Lung (tissue), 12 donors: ENCODE measurements around the gene TCF20. TPM values are rescaled to one million over a fixed set of nuclear protein-coding genes. Genes with fewer than 3 reads are reported as not detected.

Experiments
- ATAC-seq: fragments of 200-7000 bp; cut with Tn5 transposase; one replicate; pipeline ENCODE4 v1.9.1; 2020; ENCODE audit warnings: moderate number of reproducible peaks; ENCODE audit not compliant: insufficient read depth, low FRiP score
- DNase-seq, 3 donors: peaks; one replicate each; pipeline ENCODE4 v3.0.0-alpha.2; 2013 to 2017
- H3K27ac ChIP-seq, 2 donors: one replicate each; pipeline ENCODE4 v1.5.1; 2013; ENCODE audit warnings: mild to moderate bottlenecking in 2 of 2, moderate library complexity in 2 of 2, control low read depth in 1 of 2, inconsistent platforms in 1 of 2, low read depth in 1 of 2, low read length in 1 of 2
- H3K27me3 ChIP-seq, 3 donors: one replicate each; pipeline ENCODE4 v1.5.1; 2013; ENCODE audit warnings: low read length in 2 of 3; ENCODE audit not compliant: control insufficient read depth in 3 of 3, insufficient read depth in 3 of 3
- H3K36me3 ChIP-seq, 4 donors: one replicate each; pipeline ENCODE4 v1.5.1; 2013; ENCODE audit warnings: low read length in 4 of 4, mild to moderate bottlenecking in 1 of 4, moderate library complexity in 1 of 4; ENCODE audit not compliant: control insufficient read depth in 4 of 4, insufficient read depth in 4 of 4
- H3K4me1 ChIP-seq, 5 donors: one replicate each; pipeline ENCODE4 v1.5.1; 2013; ENCODE audit warnings: low read length in 5 of 5, mild to moderate bottlenecking in 2 of 5, moderate library complexity in 1 of 5; ENCODE audit not compliant: control insufficient read depth in 5 of 5, insufficient read depth in 5 of 5
- H3K4me3 ChIP-seq: one replicate; pipeline ENCODE4 v1.5.1; 2013; ENCODE audit warnings: mild to moderate bottlenecking, control low read depth, moderate library complexity
- H3K9ac ChIP-seq, 2 donors: one replicate each; pipeline ENCODE4 v1.5.1; 2013; ENCODE audit warnings: low read length in 2 of 2, control low read depth in 1 of 2; ENCODE audit not compliant: insufficient read depth in 1 of 2
- H3K9me3 ChIP-seq, 4 donors: one replicate each; pipeline ENCODE4 v1.5.1; 2013; ENCODE audit warnings: low read length in 3 of 4, mild to moderate bottlenecking in 1 of 4, moderate library complexity in 1 of 4; ENCODE audit not compliant: control insufficient read depth in 4 of 4, insufficient read depth in 3 of 4
- CTCF ChIP-seq: IDR thresholded peaks from 2 replicates; pipeline ENCODE4 v1.5.1; 2012; ENCODE audit warnings: mild to moderate bottlenecking; ENCODE audit errors: control extremely low read depth, extremely low read depth
- WGBS, 2 donors: extraction: QIAGEN DNeasy Blood & Tissue Kit; methylation state at CpG; one replicate each; pipeline ENCODE4 v1.1.7; 2013; 5-methylcytosine and 5-hydroxymethylcytosine counted together
- polyA plus RNA-seq, 2 donors: library from polyadenylated mRNA; stranded (reverse); fragments of 200-250 nt; gene quantifications; one replicate each; pipeline ENCODE4 v1.2.1, GENCODE V29; 2013
- total RNA-seq, 2 donors: library from RNA; depleted of rRNA in 1 of 2; stranded (reverse); fragments of >200 nt in 1 of 2; gene quantifications; one replicate each; pipeline ENCODE4 v1.2.1, GENCODE V29; 2014 to 2021
- donor health status: control.
- donor health status: control.
- donor health status: Bipolar disorder and iron deficiency.
- donor health status: healthy.
- donor health status: DM: yes; HTN: yes; CAD: no.

TCF20 gene
- total and polyA plus RNA-seq, 4 donors = 9.7 to 41.5 (median 22.7) TPM

- H3K27me3 ChIP-seq = no peaks in the 10 kb centered on the region
- WGBS, 2 donors = 39 to 100% methylated on average over 1 of the region's 1 CpG
- ATAC-seq (no peak), DNase-seq (no peak)
- H3K36me3 ChIP-seq = no peaks in the 10 kb centered on the region
- TF ChIP-seq CTCF = no peak
- no peak overlapping the region for H3K27ac ChIP-seq
- no peak overlapping the region for H3K9ac ChIP-seq
- no peaks in the 10 kb centered on the region for H3K9me3 ChIP-seq
- no peak overlapping the region for H3K4me3 ChIP-seq
- peaks cover 0 to 2% (median 0%) of the 10 kb centered on the region in 5 donors for H3K4me1 ChIP-seq
Observed at GRCh38 chr22:42248995-42249394, 21.5 kb downstream of the TCF20 start.

GRCh38 chr22:42247596-42247995 is 22.9 kb downstream of the TCF20 start:
- H3K4me1 ChIP-seq = peaks cover 0 to 2% (median 0%) of the 10 kb centered on the region in 5 donors
- no peak for ATAC-seq
- no peak for TF ChIP-seq CTCF
- H3K27me3 ChIP-seq = no peaks in the 10 kb centered on the region
- no peak overlapping the region for H3K27ac ChIP-seq
- H3K36me3 ChIP-seq = no peaks in the 10 kb centered on the region
- no peak for DNase-seq
- WGBS, 2 donors = 91 to 93% methylated on average over 3 of the region's 3 CpGs
- H3K9ac ChIP-seq = no peak overlapping the region
- H3K4me3 ChIP-seq = no peak overlapping the region
- no peaks in the 10 kb centered on the region for H3K9me3 ChIP-seq

DNA sequence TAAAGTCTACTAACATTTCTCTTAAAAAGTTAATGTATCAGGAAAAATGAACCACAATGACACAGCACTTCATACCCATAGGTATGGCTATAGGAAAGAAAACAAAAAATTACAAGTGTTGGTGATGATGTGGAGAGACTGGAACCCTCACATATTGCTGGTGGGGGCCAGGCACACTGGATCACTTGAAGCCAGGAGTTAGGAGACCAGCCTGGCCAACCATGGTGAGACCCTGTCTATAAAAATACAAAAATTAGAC is 26.7 kb downstream of the TCF20 start:
- DNase-seq (no peak), ATAC-seq (no peak)
- no peak overlapping the region for H3K9ac ChIP-seq
- H3K27me3 ChIP-seq = no peaks in the 10 kb centered on the region
- H3K36me3 ChIP-seq = no peaks in the 10 kb centered on the region
- no peak overlapping the region for H3K27ac ChIP-seq
- TF ChIP-seq CTCF = no peak
- H3K4me1 ChIP-seq = peaks cover 0 to 3% (median 0%) of the 10 kb centered on the region in 5 donors
- H3K4me3 ChIP-seq = no peak overlapping the region
- H3K9me3 ChIP-seq = no peaks in the 10 kb centered on the region

DNA sequence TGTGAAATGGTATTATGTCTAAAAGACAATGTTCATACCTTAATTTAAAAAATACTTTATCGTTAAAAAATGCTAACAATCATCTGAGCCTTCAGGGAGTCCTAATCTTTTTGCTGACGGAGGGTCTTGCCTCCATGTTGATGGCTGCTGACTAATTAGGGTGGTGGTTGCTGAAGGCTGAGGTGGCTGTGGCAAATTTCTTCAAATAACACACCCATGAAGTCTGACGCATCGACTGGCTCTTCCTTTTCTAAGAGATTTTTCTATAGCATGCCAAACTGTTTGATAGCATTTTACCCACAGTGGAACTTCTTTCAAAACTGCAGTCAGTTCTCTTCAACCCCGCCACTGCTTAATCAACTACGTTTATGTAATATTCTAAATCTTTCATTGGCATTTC is 33.6 kb downstream of the TCF20 start:
- Histone ChIP-seq H3K27me3 (no peaks in the 10 kb centered on the region), H3K27ac (no peak overlapping the region), H3K36me3 (no peaks in the 10 kb centered on the region), H3K9ac (no peak overlapping the region), H3K4me1 (peaks cover 0 to 3% (median 0%) of the 10 kb centered on the region in 5 donors), H3K4me3 (no peak overlapping the region), H3K9me3 (peaks cover 0 to 4% (median 0%) of the 10 kb centered on the region in 4 donors)
- no peak for ATAC-seq
- TF ChIP-seq CTCF = no peak
- DNase-seq = no peak
- 94 to 96% methylated on average over 6 of the region's 6 CpGs for WGBS, 2 donors
